Uterine smooth muscle cell (primary cell): ENCODE results near the gene CGB2. TPM values are rescaled to one million over a fixed set of nuclear protein-coding genes. Genes with fewer than 3 reads are reported as not detected.

Experiments
- total RNA-seq: library from RNA; depleted of rRNA; stranded (reverse); fragments of >200 nt; gene quantifications from 2 replicates; pipeline ENCODE4 v1.2.3, GENCODE V29; 2014

CGB2 gene
- not detected in 2 replicates for total RNA-seq

GRCh38 chr19:49031642-49032301, at the start of gene CGB2:
TSS of gene CGB2 (plus strand) at chr19:49031890. CDS start at chr19:49032096, 206 bp downstream.

GRCh38 chr19:48993175-48994034, 38.3 kb upstream of the CGB2 start, which contains the start of the genes GYS1 and RUVBL2:
TSS of gene GYS1 (minus strand) at chr19:48993309. CDS start at chr19:48993112, 197 bp downstream.
TSS of gene RUVBL2 (plus strand) at chr19:48993887. CDS start at chr19:48993912, 25 bp downstream.

GRCh38 chr19:49017041-49017665, 14.5 kb upstream of the CGB2 start, which contains the start of gene LHB:
TSS of gene LHB (minus strand) at chr19:49017091. CDS start at chr19:49017081, 10 bp downstream.

GRCh38 chr19:49024233-49024632, 7.5 kb upstream of the CGB2 start, which contains the start of gene CGB3:
TSS of gene CGB3 (minus strand) at chr19:49024333. CDS start at chr19:49023971, 362 bp downstream.

GRCh38 chr19:49036815-49037214, 5.1 kb downstream of the CGB2 start, which contains the start of gene CGB1:
TSS of gene CGB1 (minus strand) at chr19:49036895. CDS start at chr19:49036711, 184 bp downstream.

GRCh38 chr19:49043548-49043947, 11.9 kb downstream of the CGB2 start, which contains the start of gene CGB5:
TSS of gene CGB5 (plus strand) at chr19:49043848. CDS start at chr19:49044210, 362 bp downstream.

GRCh38 chr19:49049011-49049410, 17.3 kb downstream of the CGB2 start, which contains the start of gene CGB8:
TSS of gene CGB8 (minus strand) at chr19:49049111. CDS start at chr19:49048739, 372 bp downstream.

GRCh38 chr19:49057636-49058234, 26.0 kb downstream of the CGB2 start, which contains the start of gene CGB7:
TSS of gene CGB7 (minus strand) at chr19:49057749. CDS start at chr19:49055375, 2,374 bp downstream.

GRCh38 chr19:49064768-49065611, 33.3 kb downstream of the CGB2 start, which contains the start of gene NTF4:
TSS of gene NTF4 (minus strand) at chr19:49064818. CDS start at chr19:49061997, 2,821 bp downstream.

Other genes starting within 250 kb of the CGB2 start
- 27.8 and 36.2 TPM in 2 replicates for gene BCAT2, start 220.9 kb upstream of the CGB2 start, total RNA-seq
- gene HSD17B14, start 195.4 kb upstream of the CGB2 start, total RNA-seq = 6.0 and 16.1 TPM in 2 replicates
- 12.0 and 15.5 TPM in 2 replicates for gene PLEKHA4, start 163.3 kb upstream of the CGB2 start, total RNA-seq
- 124 and 144 TPM in 2 replicates for gene PPP1R15A, start 159.5 kb upstream of the CGB2 start, total RNA-seq
- gene TULP2, start 133.1 kb upstream of the CGB2 start, total RNA-seq = 0.37 TPM in 1 of 2 replicates, not detected in the other
- 69.9 and 197 TPM in 2 replicates for gene NUCB1, start 131.6 kb upstream of the CGB2 start, total RNA-seq
- not detected in 2 replicates for gene DHDH, start 98.2 kb upstream of the CGB2 start, total RNA-seq
- 64.2 and 70.1 TPM in 2 replicates for gene BAX, start 77.0 kb upstream of the CGB2 start, total RNA-seq
- 901 and 3,848 TPM in 2 replicates for gene FTL, start 66.6 kb upstream of the CGB2 start, total RNA-seq
- gene GYS1, start 38.6 kb upstream of the CGB2 start, total RNA-seq = 23.4 and 31.5 TPM in 2 replicates
- 213 and 418 TPM in 2 replicates for gene RUVBL2, start 38.0 kb upstream of the CGB2 start, total RNA-seq
- not detected in 2 replicates for gene LHB, start 14.8 kb upstream of the CGB2 start, total RNA-seq
- gene CGB3, start 7.6 kb upstream of the CGB2 start, total RNA-seq = not detected in 2 replicates
- gene CGB1, start 5.0 kb downstream of the CGB2 start, total RNA-seq = not detected in 2 replicates
- gene CGB5, start 12.0 kb downstream of the CGB2 start, total RNA-seq = not detected in 2 replicates
- not detected in 2 replicates for gene CGB8, start 17.2 kb downstream of the CGB2 start, total RNA-seq
- 0.22 and 0.37 TPM in 2 replicates for gene CGB7, start 25.9 kb downstream of the CGB2 start, total RNA-seq
- gene NTF4, start 32.9 kb downstream of the CGB2 start, total RNA-seq = not detected in 2 replicates
- not detected in 2 replicates for gene KCNA7, start 40.8 kb downstream of the CGB2 start, total RNA-seq
- gene SNRNP70, start 53.6 kb downstream of the CGB2 start, total RNA-seq = 101 and 166 TPM in 2 replicates
- gene LIN7B, start 82.5 kb downstream of the CGB2 start, total RNA-seq = 4.8 and 13.1 TPM in 2 replicates
- gene C19orf73, start 87.3 kb downstream of the CGB2 start, total RNA-seq = 0.87 and 1.2 TPM in 2 replicates
- gene PPFIA3, start 87.7 kb downstream of the CGB2 start, total RNA-seq = 1.2 and 1.5 TPM in 2 replicates
- not detected in 2 replicates for gene HRC, start 123.5 kb downstream of the CGB2 start, total RNA-seq
- 10.2 and 17.1 TPM in 2 replicates for gene TRPM4, start 125.9 kb downstream of the CGB2 start, total RNA-seq